ENCODE measurements around the gene WDTC1. TPM values are rescaled to one million over a fixed set of nuclear protein-coding genes. Genes with fewer than 3 reads are reported as not detected.

The WDTC1 gene
- total and polyA plus RNA-seq, 2 donors (not counting 1 experiment from before 2014, with no cell fraction given) = 32.5 to 69.1 TPM

DNA sequence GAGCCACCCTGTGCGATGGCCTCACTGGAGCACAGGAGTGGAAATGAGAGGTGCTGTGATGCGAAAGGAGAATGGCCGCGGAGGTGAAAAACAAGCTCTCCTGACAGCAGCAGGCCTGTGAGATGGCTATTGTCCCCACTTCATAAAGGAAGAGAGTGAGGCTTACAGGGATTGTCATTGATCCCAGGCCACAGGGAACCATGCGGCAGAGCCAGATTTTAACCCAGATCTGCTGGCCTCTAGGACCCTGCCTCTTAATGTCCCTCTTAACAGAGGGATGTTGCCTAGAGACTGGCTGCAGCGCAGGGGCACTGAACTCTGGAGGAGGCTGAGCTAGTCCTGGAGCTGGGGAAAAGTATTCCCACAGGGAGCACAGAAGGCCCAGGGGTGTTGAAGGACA is 104.3 kb downstream of the WDTC1 start:
- H4K20me1 ChIP-seq (ENCODE audit: control insufficient read depth, insufficient read depth, low read length, poor library complexity, severe bottlenecking) = no peaks in the 10 kb centered on the region
- Mint-ChIP-seq H3K27ac (peak overlapping the region; percentile 98), H3K4me1 (peaks cover 46% of the 10 kb centered on the region), H3K27me3 (no peaks in the 10 kb centered on the region), H3K9me3 (ENCODE audit: insufficient read depth) (no peaks in the 10 kb centered on the region), H3K4me3 (peak overlapping the region; percentile 14)
- TF ChIP-seq EZH2 (IDR thresholded peaks at IDR 0.05; ENCODE audit: borderline replicate concordance, insufficient read depth, low read depth, low read length, poor library complexity, severe bottlenecking) = no peak
- TF ChIP-seq, protein P1, sequence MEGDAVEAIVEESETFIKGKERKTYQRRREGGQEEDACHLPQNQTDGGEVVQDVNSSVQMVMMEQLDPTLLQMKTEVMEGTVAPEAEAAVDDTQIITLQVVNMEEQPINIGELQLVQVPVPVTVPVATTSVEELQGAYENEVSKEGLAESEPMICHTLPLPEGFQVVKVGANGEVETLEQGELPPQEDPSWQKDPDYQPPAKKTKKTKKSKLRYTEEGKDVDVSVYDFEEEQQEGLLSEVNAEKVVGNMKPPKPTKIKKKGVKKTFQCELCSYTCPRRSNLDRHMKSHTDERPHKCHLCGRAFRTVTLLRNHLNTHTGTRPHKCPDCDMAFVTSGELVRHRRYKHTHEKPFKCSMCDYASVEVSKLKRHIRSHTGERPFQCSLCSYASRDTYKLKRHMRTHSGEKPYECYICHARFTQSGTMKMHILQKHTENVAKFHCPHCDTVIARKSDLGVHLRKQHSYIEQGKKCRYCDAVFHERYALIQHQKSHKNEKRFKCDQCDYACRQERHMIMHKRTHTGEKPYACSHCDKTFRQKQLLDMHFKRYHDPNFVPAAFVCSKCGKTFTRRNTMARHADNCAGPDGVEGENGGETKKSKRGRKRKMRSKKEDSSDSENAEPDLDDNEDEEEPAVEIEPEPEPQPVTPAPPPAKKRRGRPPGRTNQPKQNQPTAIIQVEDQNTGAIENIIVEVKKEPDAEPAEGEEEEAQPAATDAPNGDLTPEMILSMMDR (IDR thresholded peaks at IDR 0.05) = no peak
- H3K27ac ChIP-seq (ENCODE audit: low read length in 2 of 2) = peak overlapping the region; percentile 0 to 18
- H3K27me3 ChIP-seq (replicated peaks in 1 of 4; ENCODE audit: control extremely low read depth in 1 of 4, control insufficient read depth in 3 of 4, insufficient read depth in 4 of 4, low read length in 3 of 4) = no peaks in the 10 kb centered on the region
- peaks cover 0 to 34% of the 10 kb centered on the region in 2 experiments for H3K36me3 ChIP-seq (replicated peaks in 1 of 2; ENCODE audit: control extremely low read depth in 1 of 2, control insufficient read depth in 1 of 2, extremely low read depth in 1 of 2, insufficient read depth in 2 of 2, low read length in 1 of 2)
- H2AFZ ChIP-seq (ENCODE audit: insufficient read depth, low read depth, low read length, poor library complexity, severe bottlenecking) = no peak overlapping the region
- no peak overlapping the region for H3K9ac ChIP-seq (ENCODE audit: low read length)
- CTCF ChIA-PET = interaction anchor here (0.6 to 12.7 kb wide), 6 partner anchors 9 to 266 kb away, joined by 3 to 132 read pairs (median 4); no protein-coding TSS in a partner anchor
- H3K79me2 ChIP-seq (ENCODE audit: control insufficient read depth, insufficient read depth, low read length) = peaks cover 25% of the 10 kb centered on the region
- peaks cover 27 to 41% of the 10 kb centered on the region in 2 donors for H3K4me1 ChIP-seq (ENCODE audit: control insufficient read depth in 2 of 2, insufficient read depth in 2 of 2, low read length in 2 of 2)
- no peak for ATAC-seq (ENCODE audit: low read depth)
- peaks cover 0 to 11% (median 0%) of the 10 kb centered on the region in 3 donors for H3K9me3 ChIP-seq (ENCODE audit: control extremely low read depth in 1 of 3, control insufficient read depth in 2 of 3, insufficient read depth in 1 of 3, low read length in 2 of 3)
- WGBS (ENCODE audit: insufficient coverage) = 97% methylated on average over 5 of the region's 6 CpGs
- intact Hi-C loops (cut with micrococcal nuclease) = no loop called here
- no peak overlapping the region for H3K4me2 ChIP-seq (replicated peaks; ENCODE audit: low read depth, low read length, poor library complexity, severe bottlenecking)
- POLR2A ChIA-PET = interaction anchor here (0.7 kb wide), 1 partner anchor 270 kb away, joined by 5 read pairs; no protein-coding TSS in a partner anchor
- no peak for DNase-seq
- H3K4me3 ChIP-seq (ENCODE audit: control extremely low read depth in 1 of 5, extremely low read depth in 1 of 5, insufficient read depth in 1 of 5, low read depth in 2 of 5, low read length in 4 of 5) = no peak overlapping the region

DNA sequence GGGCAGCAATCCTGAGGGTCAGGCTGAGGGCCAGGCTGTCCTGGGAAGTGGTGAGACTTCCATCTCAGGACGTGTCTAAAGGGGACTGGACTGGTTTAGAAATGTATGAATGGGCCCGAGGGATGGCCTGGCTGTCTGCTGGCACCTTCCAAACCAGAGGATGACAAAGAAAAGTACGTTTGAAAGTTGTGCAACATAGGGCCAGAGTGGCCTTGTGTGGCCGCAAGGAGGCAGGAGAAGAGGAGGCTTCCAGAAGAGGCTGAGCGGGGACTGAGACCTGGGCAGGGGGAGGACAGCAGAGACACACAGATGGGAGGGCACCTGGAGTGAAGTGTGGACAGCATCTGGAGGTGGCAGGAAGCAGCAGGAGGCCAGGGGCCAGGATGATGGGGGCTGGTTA is 104.8 kb downstream of the WDTC1 start:
- H3K4me1 Mint-ChIP-seq = peaks cover 51% of the 10 kb centered on the region
- TF ChIP-seq EZH2 (IDR thresholded peaks at IDR 0.05; ENCODE audit: borderline replicate concordance, insufficient read depth, low read depth, low read length, poor library complexity, severe bottlenecking) = no peak
- TF ChIP-seq, protein P1 (IDR thresholded peaks at IDR 0.05) = no peak
- peaks cover 26% of the 10 kb centered on the region for H3K79me2 ChIP-seq (ENCODE audit: control insufficient read depth, insufficient read depth, low read length)
- H3K27ac ChIP-seq (ENCODE audit: low read length in 2 of 2) = peak overlapping the region; percentile 85 to 88
- peaks cover 31 to 46% of the 10 kb centered on the region in 2 donors for H3K4me1 ChIP-seq (ENCODE audit: control insufficient read depth in 2 of 2, insufficient read depth in 2 of 2, low read length in 2 of 2)
- peaks cover 0 to 11% (median 0%) of the 10 kb centered on the region in 3 donors for H3K9me3 ChIP-seq (ENCODE audit: control extremely low read depth in 1 of 3, control insufficient read depth in 2 of 3, insufficient read depth in 1 of 3, low read length in 2 of 3)
- no peak for DNase-seq
- intact Hi-C loops (cut with micrococcal nuclease) = no loop called here
- peak overlapping the region; percentile 89 for H3K4me2 ChIP-seq (replicated peaks; ENCODE audit: low read depth, low read length, poor library complexity, severe bottlenecking)
- no peaks in the 10 kb centered on the region for H4K20me1 ChIP-seq (ENCODE audit: control insufficient read depth, insufficient read depth, low read length, poor library complexity, severe bottlenecking)
- H3K4me3 ChIP-seq (ENCODE audit: control extremely low read depth in 1 of 5, extremely low read depth in 1 of 5, insufficient read depth in 1 of 5, low read depth in 2 of 5, low read length in 4 of 5) = no peak overlapping the region
- H3K27me3 ChIP-seq (replicated peaks in 1 of 4; ENCODE audit: control extremely low read depth in 1 of 4, control insufficient read depth in 3 of 4, insufficient read depth in 4 of 4, low read length in 3 of 4) = no peaks in the 10 kb centered on the region
- WGBS (ENCODE audit: insufficient coverage) = 86% methylated on average over 5 of the region's 5 CpGs
- no peak overlapping the region for H2AFZ ChIP-seq (ENCODE audit: insufficient read depth, low read depth, low read length, poor library complexity, severe bottlenecking)
- H3K4me3 Mint-ChIP-seq = peak overlapping the region; percentile 96
- no peak overlapping the region for H3K9ac ChIP-seq (ENCODE audit: low read length)
- ChIA-PET CTCF (interaction anchor here (0.8 to 12.7 kb wide), 5 partner anchors 12 to 52 kb away, joined by 3 to 132 read pairs (median 5); no protein-coding TSS in a partner anchor), POLR2A (interaction anchor here (0.7 kb wide), 1 partner anchor 270 kb away, joined by 5 read pairs; no protein-coding TSS in a partner anchor)
- peak overlapping the region; percentile 98 for H3K27ac Mint-ChIP-seq
- ATAC-seq (ENCODE audit: low read depth) = no peak
- H3K9me3 Mint-ChIP-seq (ENCODE audit: insufficient read depth) = no peaks in the 10 kb centered on the region
- peaks cover 0 to 29% of the 10 kb centered on the region in 2 experiments for H3K36me3 ChIP-seq (replicated peaks in 1 of 2; ENCODE audit: control extremely low read depth in 1 of 2, control insufficient read depth in 1 of 2, extremely low read depth in 1 of 2, insufficient read depth in 2 of 2, low read length in 1 of 2)
- no peaks in the 10 kb centered on the region for H3K27me3 Mint-ChIP-seq

All from B cell (primary cell).